Sigmoid colon (tissue), 7 donors: ENCODE measurements around the gene CASQ2. TPM values are rescaled to one million over a fixed set of nuclear protein-coding genes. Genes with fewer than 3 reads are reported as not detected.

Experiments
- DNase-seq: peaks from one replicate; pipeline ENCODE4 v3.0.0-alpha.2; 2019
- H3K27ac ChIP-seq, 4 donors: fragments of 200-600 bp; sonication (generic); one replicate each; pipeline ENCODE4 v1.5.1; 2016 to 2019; ENCODE audit warnings: mild to moderate bottlenecking in 1 of 4
- H3K27me3 ChIP-seq, 3 donors: fragments of 200-600 bp; sonication (generic); one replicate each; pipeline ENCODE4 v1.5.1; 2019; ENCODE audit warnings: mild to moderate bottlenecking in 1 of 3
- H3K36me3 ChIP-seq, 4 donors: fragments of 200-600 bp; sonication (generic); one replicate each; pipeline ENCODE4 v1.5.1; 2016 to 2019
- H3K4me1 ChIP-seq, 4 donors: fragments of 200-600 bp; sonication (generic); one replicate each; pipeline ENCODE4 v1.5.1; 2017 to 2019
- H3K4me3 ChIP-seq, 4 donors: fragments of 200-600 bp; sonication (generic); one replicate each; pipeline ENCODE4 v1.5.1; 2017 to 2019; ENCODE audit warnings: mild to moderate bottlenecking in 2 of 4, moderate library complexity in 1 of 4
- H3K9me3 ChIP-seq, 4 donors: fragments of 200-600 bp in 3 of 4; sonication (generic) in 3 of 4; one replicate each; pipeline versions ENCODE4 v1.5.1 to v1.6.1; 2013 to 2019
- CTCF ChIP-seq, 4 experiments: fragments of 450-650 bp in 3 of 4; fragments of 200-600 bp in 1 of 4; IDR thresholded peaks; one replicate each; pipeline ENCODE4 v1.5.1; 2016 to 2019; ENCODE audit warnings: antibody characterized with exemption in 4 of 4, mild to moderate bottlenecking in 3 of 4, moderate library complexity in 2 of 4
- EP300 ChIP-seq, 4 donors: sonication (generic); formaldehyde crosslinking; IDR thresholded peaks; one replicate each; pipeline ENCODE4 v1.6.1; 2017; ENCODE audit warnings: antibody characterized with exemption in 4 of 4
- POLR2A ChIP-seq, 2 donors: fragments of 450-650 bp; IDR thresholded peaks; one replicate each; pipeline ENCODE4 v1.6.1; 2016; ENCODE audit warnings: antibody characterized with exemption in 2 of 2, mild to moderate bottlenecking in 2 of 2, moderate library complexity in 2 of 2
- POLR2AphosphoS5 ChIP-seq, 4 donors: sonication (generic); formaldehyde crosslinking; IDR thresholded peaks; one replicate each; pipeline ENCODE4 v1.6.1; 2017; ENCODE audit warnings: antibody characterized with exemption in 4 of 4
- WGBS, 2 donors: extraction: QIAGEN DNeasy Blood & Tissue Kit; methylation state at CpG; one replicate each; pipeline ENCODE4 v1.1.7; 2013; 5-methylcytosine and 5-hydroxymethylcytosine counted together
- intact Hi-C: fragments of 100-400 bp; cut with DNase I; formaldehyde crosslinking; loops from one replicate; pipeline ENCODE4 v1.15.1; 2023
- polyA plus RNA-seq, 3 donors: library from polyadenylated mRNA; stranded (reverse); fragments of 200-250 nt; gene quantifications; one replicate each; pipeline ENCODE4 v1.2.3, GENCODE V29; 2013
- total RNA-seq, 4 donors: library from RNA; depleted of rRNA; stranded (reverse); fragments of >200 nt; gene quantifications; one replicate each; pipeline ENCODE4 v1.1.0, GENCODE V29; 2016
- donor health status: healthy with polysubstance abuse.
- donor health status: Bipolar disorder and iron deficiency.
- donor health status: healthy.

Gene CASQ2
- total and polyA plus RNA-seq, 7 donors: 0.46 to 160 (median 58.3) TPM

DNA sequence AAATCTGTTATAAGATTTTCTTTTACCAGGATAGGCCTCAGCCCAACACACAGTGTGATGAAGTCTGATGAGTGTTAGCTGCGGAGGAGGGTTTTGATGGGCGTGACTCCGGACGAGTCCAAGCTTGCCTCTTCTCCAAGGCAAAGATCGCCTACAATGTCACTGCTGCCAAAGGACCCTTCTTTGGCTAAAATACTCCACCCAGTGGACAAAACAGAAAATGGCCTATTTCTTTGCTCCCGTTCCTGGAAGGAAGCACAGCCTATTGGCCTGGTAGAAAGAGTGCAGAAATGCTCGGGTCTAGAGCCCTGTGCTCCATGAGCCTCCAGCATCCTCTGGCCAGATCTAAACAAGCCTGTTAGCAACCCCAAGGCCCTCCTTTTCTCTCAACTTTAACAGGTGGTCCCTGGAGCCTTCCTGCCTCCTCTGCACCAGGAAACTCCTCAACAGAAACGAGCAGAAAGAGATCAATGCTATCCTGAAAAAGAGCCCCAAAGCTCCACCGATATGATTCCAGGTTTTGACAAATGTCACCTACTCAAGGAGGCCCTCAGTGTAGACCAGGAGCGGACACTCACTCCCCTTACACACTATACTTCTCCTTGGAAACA lies 3.4 kb upstream of the CASQ2 start:
- 29 to 31% methylated on average over 10 of the region's 10 CpGs for WGBS, 2 donors
- no peaks in the 10 kb centered on the region for H3K27me3 ChIP-seq

DNA sequence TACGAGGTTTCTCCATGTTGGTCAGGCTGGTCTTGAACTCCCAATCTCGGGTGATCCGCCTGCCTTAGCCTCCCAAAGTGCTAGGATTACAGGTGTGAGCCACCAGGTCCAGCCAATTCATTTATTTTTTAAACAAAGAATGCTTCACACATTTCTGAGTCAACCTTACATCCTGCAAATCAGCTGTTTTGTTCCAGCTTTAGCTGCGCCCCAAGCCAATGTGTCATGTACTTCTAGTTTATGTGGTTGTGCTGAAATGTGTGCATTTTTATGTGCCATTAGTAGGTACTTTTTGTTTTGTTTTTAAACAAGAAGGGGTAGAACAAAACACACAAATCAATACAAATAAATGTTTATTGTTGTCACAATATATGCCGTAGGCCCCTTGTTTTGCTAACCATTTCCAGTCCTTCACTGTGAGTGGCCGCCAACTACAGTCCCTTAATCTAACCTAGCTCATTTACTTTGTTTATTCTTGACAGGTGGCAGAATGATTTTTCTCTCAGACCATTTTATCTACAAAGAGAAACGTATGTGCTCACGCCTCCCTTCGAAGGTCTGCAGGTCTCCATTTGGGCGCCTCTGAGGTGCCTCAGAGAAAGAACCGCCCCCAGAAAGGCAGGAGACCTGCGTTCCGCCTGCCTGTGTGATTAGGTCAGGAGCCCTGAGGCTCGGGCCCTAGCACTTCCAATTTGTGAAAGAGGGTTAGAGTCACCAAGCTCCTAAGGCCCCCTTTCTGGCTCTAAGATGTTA lies 2.8 kb upstream of the CASQ2 start:
- peak overlapping the region in 3 of 4 donors; percentile 8 to 35 (median 17) for H3K4me3 ChIP-seq
- H3K27me3 ChIP-seq: no peaks in the 10 kb centered on the region
- intact Hi-C loops: loop anchor here (5.0 kb wide), 2 partner anchors 164 to 634 kb away; no protein-coding TSS in a partner anchor
- H3K27ac ChIP-seq: peak overlapping the region; percentile 53 to 86 (median 69)
- 54 to 67% methylated on average over 14 of the region's 14 CpGs for WGBS, 2 donors
- H3K9me3 ChIP-seq: no peaks in the 10 kb centered on the region
- no peak for DNase-seq
- H3K36me3 ChIP-seq: no peaks in the 10 kb centered on the region
- peaks cover 0 to 24% (median 12%) of the 10 kb centered on the region in 4 donors for H3K4me1 ChIP-seq
- no peak for TF ChIP-seq CTCF (IDR thresholded peaks at IDR 0.05)
- no peak for TF ChIP-seq POLR2A (IDR thresholded peaks at IDR 0.05)
- no peak for TF ChIP-seq EP300 (IDR thresholded peaks at IDR 0.05)
- TF ChIP-seq POLR2AphosphoS5 (IDR thresholded peaks at IDR 0.05): no peak

More for the DNA sequence above, 3.4 kb upstream of the CASQ2 start:
- Histone ChIP-seq H3K4me3 (peak overlapping the region in 3 of 4 donors; percentile 8 to 35 (median 17)), H3K27ac (peak overlapping the region; percentile 53 to 86 (median 69)), H3K9me3 (no peaks in the 10 kb centered on the region), H3K36me3 (no peaks in the 10 kb centered on the region), H3K4me1 (peaks cover 0 to 22% (median 12%) of the 10 kb centered on the region in 4 donors)
- intact Hi-C loops: loop anchor here (5.0 kb wide), 2 partner anchors 165 to 635 kb away; no protein-coding TSS in a partner anchor
- peak; percentile 85 for DNase-seq
- no peak for TF ChIP-seq EP300 (IDR thresholded peaks at IDR 0.05)
- peak in 2 of 4 donors; percentile 47 to 62 for TF ChIP-seq POLR2AphosphoS5 (IDR thresholded peaks at IDR 0.05)
- TF ChIP-seq CTCF (IDR thresholded peaks at IDR 0.05): peak; percentile 66 to 84 (median 79)
- no peak for TF ChIP-seq POLR2A (IDR thresholded peaks at IDR 0.05)

DNA sequence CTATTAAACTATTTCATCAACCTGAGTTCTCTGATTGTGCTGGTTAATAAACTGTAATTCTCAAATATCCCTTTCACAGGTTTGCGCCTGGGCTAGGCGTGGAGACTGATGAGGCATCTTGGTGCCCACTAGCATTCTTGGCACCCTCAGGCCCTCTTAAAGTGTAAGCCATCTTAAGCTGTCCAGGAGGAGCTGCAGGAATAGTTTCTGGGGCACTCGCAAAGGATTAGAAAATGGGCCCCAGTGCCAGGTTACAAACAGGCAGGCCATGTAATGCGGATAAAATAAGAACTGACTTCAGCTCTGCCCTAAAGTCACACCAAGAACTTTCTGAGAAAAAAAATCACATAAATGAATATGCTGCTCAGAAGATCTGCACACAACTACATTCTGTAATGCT lies 1.1 kb downstream of the CASQ2 start:
- H3K4me1 ChIP-seq: peaks cover 0 to 53% (median 27%) of the 10 kb centered on the region in 4 donors
- no peaks in the 10 kb centered on the region for H3K9me3 ChIP-seq
- H3K4me3 ChIP-seq: peak overlapping the region; percentile 20 to 52 (median 44)
- no peaks in the 10 kb centered on the region for H3K36me3 ChIP-seq
- no peaks in the 10 kb centered on the region for H3K27me3 ChIP-seq
- peak overlapping the region; percentile 79 to 86 (median 80) for H3K27ac ChIP-seq
- intact Hi-C loops: loop anchor here (5.0 kb wide), 1 partner anchor 125 kb away; the partner anchor contains the start of gene VANGL1
- no peak for DNase-seq
- WGBS, 2 donors: 90 to 91% methylated on average over 4 of the region's 4 CpGs
- TF ChIP-seq EP300 (IDR thresholded peaks at IDR 0.05) (no peak), POLR2AphosphoS5 (IDR thresholded peaks at IDR 0.05) (peak in 2 of 4 donors; percentile 57 to 76)

- H3K27ac ChIP-seq: peak overlapping the region in 3 of 4 donors; percentile 13 to 86 (median 80)
- no peaks in the 10 kb centered on the region for H3K27me3 ChIP-seq
- peak overlapping the region in 2 of 4 donors; percentile 2 to 52 for H3K4me3 ChIP-seq
- intact Hi-C loops: loop anchor here (5.0 kb wide), 1 partner anchor 123 kb away; the partner anchor contains the start of gene VANGL1
- peaks cover 0 to 4% (median 0%) of the 10 kb centered on the region in 4 donors for H3K9me3 ChIP-seq
- H3K36me3 ChIP-seq: no peaks in the 10 kb centered on the region
- no peak for TF ChIP-seq POLR2AphosphoS5 (IDR thresholded peaks at IDR 0.05)
- no peak for TF ChIP-seq CTCF (IDR thresholded peaks at IDR 0.05)
- no peak for TF ChIP-seq POLR2A (IDR thresholded peaks at IDR 0.05)
- no peak for TF ChIP-seq EP300 (IDR thresholded peaks at IDR 0.05)
- WGBS, 2 donors: 0 to 41% methylated on average over 1 of the region's 1 CpG
- DNase-seq: no peak
- H3K4me1 ChIP-seq: peaks cover 0 to 49% (median 23%) of the 10 kb centered on the region in 4 donors
These were observed 3.4 kb downstream of the CASQ2 start for GRCh38 chr1:115765091-115765490.

DNA sequence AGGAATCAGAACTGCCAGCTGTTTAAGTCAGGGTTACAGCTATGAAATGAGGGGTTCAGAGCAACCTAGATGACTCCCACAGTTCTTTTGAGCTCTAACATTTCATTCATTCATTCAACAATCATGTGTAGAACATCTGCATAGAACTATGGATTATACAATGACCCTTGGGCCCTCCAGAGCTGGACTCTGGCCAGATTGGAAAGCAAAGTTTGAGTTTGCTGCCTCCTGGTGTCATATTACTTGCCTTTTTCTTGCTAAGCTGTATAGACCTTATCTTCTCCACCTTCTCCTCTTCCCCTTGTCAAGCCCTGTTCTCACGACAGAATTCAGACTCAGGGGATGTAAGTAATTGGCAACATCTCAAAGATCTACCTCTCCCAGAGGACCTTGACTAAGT lies 4.0 kb downstream of the CASQ2 start:
- Histone ChIP-seq H3K27me3 (no peaks in the 10 kb centered on the region), H3K27ac (peak overlapping the region in 3 of 4 donors; percentile 13 to 86 (median 80)), H3K4me3 (peak overlapping the region in 2 of 4 donors; percentile 2 to 52), H3K9me3 (peaks cover 0 to 4% (median 0%) of the 10 kb centered on the region in 4 donors), H3K36me3 (no peaks in the 10 kb centered on the region), H3K4me1 (peaks cover 0 to 44% (median 20%) of the 10 kb centered on the region in 4 donors)
- TF ChIP-seq EP300 (IDR thresholded peaks at IDR 0.05): no peak
- TF ChIP-seq CTCF (IDR thresholded peaks at IDR 0.05): peak in 3 of 4 experiments; percentile 13 to 39 (median 17)
- TF ChIP-seq POLR2AphosphoS5 (IDR thresholded peaks at IDR 0.05): peak in 3 of 4 donors; percentile 18 to 54 (median 52)
- no peak for TF ChIP-seq POLR2A (IDR thresholded peaks at IDR 0.05)
- intact Hi-C loops: no loop called here
- 2 to 18% methylated on average over 1 of the region's 1 CpG for WGBS, 2 donors
- DNase-seq: no peak
